Vagina (tissue), 2 donors: Measurements from ENCODE around the gene PBX4.
A peak's percentile ranks its signal among the peaks of the same experiment; 100 is the strongest.

Source experiments
- POLR2A ChIP-seq, 2 donors: fragments of 450-650 bp; IDR thresholded peaks; one replicate each; pipeline ENCODE4 v1.6.1; 2017; ENCODE audit warnings: antibody characterized with exemption in 2 of 2, mild to moderate bottlenecking in 2 of 2, moderate library complexity in 2 of 2
- POLR2AphosphoS5 ChIP-seq, 2 donors: sonication (generic); formaldehyde crosslinking; IDR thresholded peaks; one replicate each; pipeline ENCODE4 v1.9.0; 2017; ENCODE audit warnings: antibody characterized with exemption in 2 of 2, mild to moderate bottlenecking in 2 of 2, low read depth in 1 of 2; ENCODE audit not compliant: insufficient read depth in 1 of 2
- TF ChIP-seq, protein P1 (sequence below), 3 experiments: fragments of 450-650 bp in 2 of 3; fragments of 200-600 bp in 1 of 3; sonication (generic) in 1 of 3; IDR thresholded peaks; one replicate each; pipeline ENCODE4 v1.5.1; 2017 to 2019; ENCODE audit warnings: antibody characterized with exemption in 3 of 3, mild to moderate bottlenecking in 2 of 3, moderate library complexity in 2 of 3

DNA sequence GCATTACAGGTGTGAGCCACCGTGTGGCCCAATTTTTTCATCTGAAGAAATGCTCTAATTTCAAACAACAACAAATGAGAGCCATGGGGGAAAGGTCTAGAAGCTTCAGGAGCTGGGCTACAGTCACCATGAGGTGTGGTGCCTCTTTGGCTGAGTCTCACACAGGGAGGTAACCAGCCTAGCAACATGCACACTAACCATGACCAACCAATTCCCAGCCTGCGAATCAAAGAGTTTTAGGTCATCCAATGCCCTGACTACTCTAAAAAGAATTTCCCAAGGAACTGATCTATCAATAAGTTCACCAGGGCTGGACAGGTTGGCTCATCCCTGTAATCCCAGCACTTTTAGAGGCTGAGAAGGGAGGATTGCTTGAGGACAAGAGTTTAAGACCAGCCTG lies 29.9 kb downstream of the PBX4 start:
- TF ChIP-seq, protein P1, sequence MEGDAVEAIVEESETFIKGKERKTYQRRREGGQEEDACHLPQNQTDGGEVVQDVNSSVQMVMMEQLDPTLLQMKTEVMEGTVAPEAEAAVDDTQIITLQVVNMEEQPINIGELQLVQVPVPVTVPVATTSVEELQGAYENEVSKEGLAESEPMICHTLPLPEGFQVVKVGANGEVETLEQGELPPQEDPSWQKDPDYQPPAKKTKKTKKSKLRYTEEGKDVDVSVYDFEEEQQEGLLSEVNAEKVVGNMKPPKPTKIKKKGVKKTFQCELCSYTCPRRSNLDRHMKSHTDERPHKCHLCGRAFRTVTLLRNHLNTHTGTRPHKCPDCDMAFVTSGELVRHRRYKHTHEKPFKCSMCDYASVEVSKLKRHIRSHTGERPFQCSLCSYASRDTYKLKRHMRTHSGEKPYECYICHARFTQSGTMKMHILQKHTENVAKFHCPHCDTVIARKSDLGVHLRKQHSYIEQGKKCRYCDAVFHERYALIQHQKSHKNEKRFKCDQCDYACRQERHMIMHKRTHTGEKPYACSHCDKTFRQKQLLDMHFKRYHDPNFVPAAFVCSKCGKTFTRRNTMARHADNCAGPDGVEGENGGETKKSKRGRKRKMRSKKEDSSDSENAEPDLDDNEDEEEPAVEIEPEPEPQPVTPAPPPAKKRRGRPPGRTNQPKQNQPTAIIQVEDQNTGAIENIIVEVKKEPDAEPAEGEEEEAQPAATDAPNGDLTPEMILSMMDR (IDR thresholded peaks at IDR 0.05): no peak
- TF ChIP-seq POLR2A (IDR thresholded peaks at IDR 0.05): no peak
- TF ChIP-seq POLR2AphosphoS5 (IDR thresholded peaks at IDR 0.05; ENCODE audit: insufficient read depth in 1 of 2, low read depth in 1 of 2): peak in 1 of 2 donors; percentile 9
